Measurements from ENCODE around the gene CLOCK. TPM values are rescaled to one million over a fixed set of nuclear protein-coding genes. Genes with fewer than 3 reads are reported as not detected.
A peak's percentile ranks its signal among the peaks of the same experiment; 100 is the strongest.

Gene CLOCK
- total and polyA plus RNA-seq, 2 of the 8 experiments (the other 6 are each of a cell fraction or from before 2014, with no cell fraction given), result 7.7 to 24.2 TPM

GRCh38 chr4:55393461-55394320, 153.0 kb downstream of the CLOCK start:
- Histone ChIP-seq H3K4ac (replicated peaks; ENCODE audit: insufficient read length, low read depth, low read length) (no peak overlapping the region), H2BK120ac (replicated peaks; ENCODE audit: low read depth, low read length) (no peak overlapping the region), H4K8ac (ENCODE audit: extremely low read depth, insufficient read depth, low read length) (no peak overlapping the region), H3K4me1 (replicated peaks in 1 of 4; ENCODE audit: control insufficient read depth in 3 of 4, insufficient read depth in 4 of 4, low read length in 3 of 4) (peaks cover 0 to 6% (median under 1%) of the 10 kb centered on the region in 4 experiments; a peak in 2 of 7 replicates), H3K18ac (ENCODE audit: extremely low read depth, low read length) (no peak overlapping the region), H4K91ac (replicated peaks; ENCODE audit: insufficient read length, low read length) (no peak overlapping the region), H2AK5ac (ENCODE audit: low read depth, low read length) (no peak overlapping the region), H3K9me3 (ENCODE audit: insufficient read depth in 2 of 2, low read depth in 1 of 2, low read length in 1 of 2) (no peaks in the 10 kb centered on the region), H3K79me1 (ENCODE audit: low read depth, low read length) (peaks cover 2% of the 10 kb centered on the region; the same call in 1 of the 2 replicates), H3K36me3 (ENCODE audit: control insufficient read depth in 2 of 4, insufficient read depth in 4 of 4, low read length in 3 of 4) (peaks cover 0 to 7% (median 0%) of the 10 kb centered on the region in 4 experiments; a peak in 1 of 8 replicates), H3K4me2 (ENCODE audit: insufficient read depth in 1 of 2, low read depth in 2 of 2, low read length in 2 of 2) (no peak overlapping the region), H3K4me3 (ENCODE audit: extremely low read depth in 1 of 4, insufficient read depth in 2 of 4, low read depth in 3 of 4, low read length in 4 of 4) (no peak overlapping the region), H3K9ac (replicated peaks in 1 of 4; ENCODE audit: extremely low read depth in 1 of 4, low read depth in 3 of 4, low read length in 3 of 4) (no peak overlapping the region), H2BK5ac (ENCODE audit: low read depth, low read length) (no peak overlapping the region), H3K27me3 (replicated peaks in 1 of 4; ENCODE audit: control insufficient read depth in 3 of 4, extremely low read depth in 1 of 4, insufficient read depth in 3 of 4, low read length in 3 of 4) (no peaks in the 10 kb centered on the region), H3K27ac (ENCODE audit: low read depth, low read length) (no peak overlapping the region), H3K23ac (ENCODE audit: insufficient read length) (no peak overlapping the region), H2BK12ac (ENCODE audit: low read depth, low read length) (0 out of 2 replicates have a peak overlapping the region, but pooled peaks have one; percentile 1), H3K14ac (ENCODE audit: insufficient read length) (no peak overlapping the region), H3K56ac (replicated peaks; ENCODE audit: insufficient read length, low read depth, low read length) (no peak overlapping the region), H4K20me1 (replicated peaks in 1 of 2; ENCODE audit: control insufficient read depth in 1 of 2, insufficient read depth in 2 of 2, low read length in 2 of 2) (peaks cover 6 to 9% of the 10 kb centered on the region in 2 experiments), H2BK20ac (ENCODE audit: low read length) (no peak overlapping the region), H4K5ac (ENCODE audit: insufficient read length, low read depth, low read length) (no peak overlapping the region), H2BK15ac (ENCODE audit: low read length) (no peak overlapping the region; the same call in 1 of the 2 replicates), H2AFZ (ENCODE audit: low read length) (no peak overlapping the region), H3K23me2 (ENCODE audit: low read depth, low read length) (peaks cover 18% of the 10 kb centered on the region), H3K79me2 (ENCODE audit: control insufficient read depth in 1 of 2, insufficient read depth in 2 of 2, low read length in 2 of 2) (peaks cover 21 to 27% of the 10 kb centered on the region in 2 experiments)
- WGBS, 2 experiments (ENCODE audit: extremely low coverage in 1 of 2, insufficient coverage in 1 of 2, insufficient read length in 1 of 2, insufficient replicate concordance in 2 of 2, low coverage in 1 of 2, low lambda C conversion rate in 2 of 2, missing lambda C conversion rate in 1 of 2), result 91% methylated on average over 4 of the region's 4 CpGs; no CpG with 5 or more reads in 1 of the 2 experiments
- ChIA-PET POLR2A (ENCODE audit: partially characterized antibody) (interaction anchor here (1.4 to 1.8 kb wide), 2 partner anchors 12 to 38 kb away, joined by 3 to 7 read pairs; no protein-coding TSS in a partner anchor), CTCF (ENCODE audit: partially characterized antibody) (interaction anchor here (1.2 to 1.8 kb wide), 2 partner anchors 16 to 209 kb away, joined by 4 to 5 read pairs; no protein-coding TSS in a partner anchor)
- no peak for DNase-seq (ENCODE audit: low read depth in 1 of 2, low spot score in 2 of 2)
- FAIRE-seq, result no peak
- no peak for TF ChIP-seq TBP (IDR thresholded peaks at IDR 0.05; ENCODE audit: low read depth, low read length)
- TF ChIP-seq BRCA1 (IDR thresholded peaks at IDR 0.05; ENCODE audit: low read depth, low read length), result no peak
- TF ChIP-seq E2F6 (IDR thresholded peaks at IDR 0.05), result no peak
- TF ChIP-seq POLR2A (IDR thresholded peaks at IDR 0.05; ENCODE audit: control extremely low read depth in 1 of 2, low read depth in 2 of 2, low read length in 2 of 2), result no peak
- no peak for TF ChIP-seq EZH2 (IDR thresholded peaks at IDR 0.05; ENCODE audit: low read depth, low read length, severe bottlenecking)
- no peak for TF ChIP-seq MAFK (IDR thresholded peaks at IDR 0.05; ENCODE audit: low read depth, low read length)
- TF ChIP-seq MAX (IDR thresholded peaks at IDR 0.05), result no peak
- TF ChIP-seq CREB1 (IDR thresholded peaks at IDR 0.05), result no peak
- TF ChIP-seq RXRA (IDR thresholded peaks at IDR 0.05; ENCODE audit: insufficient read depth, low read depth, low read length), result no peak
- TF ChIP-seq EGR1 (IDR thresholded peaks at IDR 0.05; ENCODE audit: borderline replicate concordance, low read depth, low read length), result no peak
- TF ChIP-seq CEBPB (IDR thresholded peaks at IDR 0.05; ENCODE audit: low read depth, low read length), result no peak
- TF ChIP-seq BACH1 (IDR thresholded peaks at IDR 0.05; ENCODE audit: low read length), result no peak

All from H1 (cell line).